GM18508 (cell line): ENCODE measurements around the gene TNFSF13B.
"Not testable (repeated sequence)": the region's sequence is repeated elsewhere in the genome, so short reads cannot be mapped to it uniquely, and the experiment has no call there.

Source experiments
- ATAC-seq: cut with Tn5 transposase; IDR thresholded peaks from one replicate; pipeline ENCODE4 v1.9.1; 2021; ENCODE audit warnings: moderate number of reproducible peaks; ENCODE audit not compliant: insufficient read depth, unreplicated experiment

The TNFSF13B gene, protein sequence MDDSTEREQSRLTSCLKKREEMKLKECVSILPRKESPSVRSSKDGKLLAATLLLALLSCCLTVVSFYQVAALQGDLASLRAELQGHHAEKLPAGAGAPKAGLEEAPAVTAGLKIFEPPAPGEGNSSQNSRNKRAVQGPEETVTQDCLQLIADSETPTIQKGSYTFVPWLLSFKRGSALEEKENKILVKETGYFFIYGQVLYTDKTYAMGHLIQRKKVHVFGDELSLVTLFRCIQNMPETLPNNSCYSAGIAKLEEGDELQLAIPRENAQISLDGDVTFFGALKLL

GRCh38 chr13:108269601-108270328 is at the start of gene TNFSF13B:
TSS of gene TNFSF13B (plus strand) at chr13:108269718. CDS start at chr13:108269896, 178 bp downstream.
- ATAC-seq: peak; percentile 62

DNA sequence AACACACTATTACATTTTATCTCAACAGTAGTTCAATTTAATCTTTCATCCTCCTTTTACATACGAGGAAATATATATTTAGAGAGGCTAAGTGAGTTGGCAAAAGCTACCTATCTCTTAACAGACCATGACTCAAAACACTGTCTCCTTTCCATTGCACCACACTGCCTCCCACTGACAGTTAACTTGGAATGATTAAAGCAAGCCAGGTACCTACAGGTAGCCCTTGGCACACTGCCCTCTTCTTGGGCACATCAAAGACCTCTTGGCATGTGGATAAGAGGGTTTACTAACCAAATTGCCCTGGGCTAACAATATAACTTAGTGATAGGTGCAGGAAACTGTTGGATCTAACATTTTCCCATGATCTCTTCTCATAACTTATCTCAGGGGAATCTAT is 49.5 kb upstream of the TNFSF13B start:
- ATAC-seq: no peak

DNA sequence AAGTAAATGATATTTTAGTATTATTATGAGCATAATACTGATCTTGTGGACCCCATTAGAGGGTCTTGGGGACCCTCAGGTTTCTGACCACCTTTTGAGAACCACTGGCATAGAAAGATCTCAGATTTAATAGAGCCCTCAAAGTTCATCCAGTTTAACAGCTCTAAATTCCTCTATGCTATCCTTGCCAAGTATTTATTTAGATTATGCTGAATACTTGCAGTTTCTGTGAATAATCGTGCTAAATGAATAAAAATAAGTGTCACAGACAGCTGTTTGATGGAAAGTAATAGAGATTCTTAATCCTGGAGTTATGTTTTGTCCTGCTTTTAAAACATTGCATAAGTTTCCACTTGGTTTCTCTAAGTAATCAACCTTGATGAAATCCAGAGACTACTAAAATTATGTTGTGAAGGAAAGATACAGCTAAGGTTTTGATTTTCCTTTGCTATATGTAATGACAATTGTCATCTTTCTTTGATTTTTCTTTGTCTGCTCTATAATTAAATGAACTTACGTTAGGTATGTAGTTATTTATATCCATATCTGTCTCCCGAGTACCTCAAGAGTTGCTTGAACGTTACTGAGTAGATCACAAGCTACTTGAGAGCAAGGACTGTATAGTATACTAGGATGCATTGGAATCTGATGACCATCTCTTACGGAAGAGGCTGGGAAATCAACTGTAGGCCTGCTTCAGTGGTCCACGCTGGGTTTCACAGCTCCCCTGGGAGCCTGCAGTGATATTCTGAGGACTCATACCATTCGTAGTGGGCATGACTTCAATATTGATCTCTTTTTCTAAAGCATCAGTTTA is 45.6 kb upstream of the TNFSF13B start:
- no peak for ATAC-seq

DNA sequence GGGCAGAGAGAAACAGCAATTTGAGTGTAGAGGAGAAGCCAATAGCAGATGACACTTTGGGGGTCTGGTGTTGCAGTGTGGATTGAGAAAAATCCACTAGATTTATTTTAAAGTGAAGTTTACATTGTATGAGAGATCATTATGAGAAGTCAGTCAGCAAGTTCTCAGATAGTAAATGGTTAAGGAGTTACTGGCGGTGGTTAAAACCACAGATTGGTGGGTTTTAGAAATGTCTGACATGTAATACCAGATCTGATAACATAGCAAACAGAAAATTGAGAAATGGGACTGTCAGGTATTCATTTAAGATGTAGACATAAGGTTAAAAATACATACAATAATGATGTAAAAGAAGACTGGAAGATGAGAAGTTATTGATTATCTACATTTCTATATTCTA is 44.1 kb upstream of the TNFSF13B start:
- peak; percentile 69 for ATAC-seq

DNA sequence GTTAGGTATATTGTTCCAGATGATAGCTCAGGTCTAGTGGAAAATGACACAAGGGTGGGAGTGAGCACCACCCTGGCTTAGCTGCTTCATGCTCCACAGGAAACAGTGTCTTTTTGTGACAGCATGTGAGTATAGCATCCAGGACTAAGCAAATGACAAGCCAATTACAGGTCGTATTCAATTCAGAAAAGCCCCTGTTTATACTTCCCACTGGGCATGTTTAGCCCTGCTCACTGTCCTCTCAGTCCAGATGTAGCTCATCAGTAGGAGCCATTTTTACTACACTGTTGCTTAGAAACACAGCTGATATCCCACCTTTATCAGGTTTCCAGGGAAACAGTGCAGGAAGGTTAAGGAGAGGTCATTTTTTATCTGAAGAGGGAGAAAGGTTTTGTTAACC is 43.3 kb upstream of the TNFSF13B start:
- peak; percentile 25 for ATAC-seq

GRCh38 chr13:108227651-108228272 is 41.8 kb upstream of the TNFSF13B start:
- ATAC-seq: no peak

DNA sequence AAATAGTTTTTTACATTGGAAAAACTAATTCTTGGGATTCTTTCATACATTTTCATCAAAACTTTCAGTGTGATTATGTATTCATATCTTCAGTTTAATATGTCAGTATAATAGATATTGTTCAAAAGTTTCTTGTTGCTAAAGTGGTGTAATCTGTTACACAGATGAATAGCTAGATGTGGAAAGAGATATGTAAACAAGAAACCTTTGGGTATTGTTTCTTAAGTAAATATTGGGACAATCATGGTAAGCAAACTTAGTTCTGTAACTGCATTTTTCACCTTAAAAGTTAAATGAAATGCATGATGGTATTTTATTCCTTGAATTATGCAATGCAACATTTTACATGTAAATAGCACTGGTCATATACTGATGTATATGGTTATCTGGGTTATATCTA is 39.1 kb upstream of the TNFSF13B start:
- ATAC-seq: no peak

DNA sequence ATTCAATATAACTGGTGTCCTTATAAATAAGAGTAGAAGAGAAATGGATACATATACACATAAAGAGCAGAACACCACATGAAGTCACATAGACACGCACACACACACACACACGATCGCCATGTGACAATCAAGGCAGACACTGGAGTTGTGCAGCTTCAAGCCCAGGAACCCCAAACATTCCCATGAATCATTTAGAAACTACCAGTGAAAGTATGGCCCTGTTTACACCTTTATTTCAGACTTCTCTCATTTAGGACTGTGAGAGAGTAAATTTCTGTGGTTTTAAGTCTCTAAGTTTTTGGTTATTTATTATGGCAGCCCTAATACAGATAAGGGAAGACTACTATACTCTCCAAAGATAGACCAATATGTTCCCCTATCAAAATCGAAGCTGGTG is 20.4 kb upstream of the TNFSF13B start:
- ATAC-seq: peak; percentile 84

DNA sequence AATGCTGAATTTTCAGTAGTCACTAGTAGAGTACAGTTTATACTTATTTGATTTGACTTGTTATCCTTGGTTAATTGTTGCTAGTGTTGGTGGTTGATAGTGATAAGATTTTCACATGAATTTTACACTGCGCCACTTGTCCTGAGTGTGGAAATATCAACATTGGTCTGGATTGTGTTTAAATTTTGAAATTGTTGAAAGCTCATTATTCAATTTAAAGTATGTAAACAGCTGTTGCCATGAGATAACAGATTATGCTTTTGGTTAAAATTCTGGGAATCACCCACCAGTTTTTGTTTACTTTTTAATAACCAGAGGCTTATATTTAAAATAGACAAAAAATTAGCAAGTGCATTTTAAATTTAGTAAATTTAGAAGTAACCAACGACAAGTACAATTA is 12.3 kb upstream of the TNFSF13B start:
- no peak for ATAC-seq

GRCh38 chr13:108263621-108264355 is 5.7 kb upstream of the TNFSF13B start:
- ATAC-seq: no peak

DNA sequence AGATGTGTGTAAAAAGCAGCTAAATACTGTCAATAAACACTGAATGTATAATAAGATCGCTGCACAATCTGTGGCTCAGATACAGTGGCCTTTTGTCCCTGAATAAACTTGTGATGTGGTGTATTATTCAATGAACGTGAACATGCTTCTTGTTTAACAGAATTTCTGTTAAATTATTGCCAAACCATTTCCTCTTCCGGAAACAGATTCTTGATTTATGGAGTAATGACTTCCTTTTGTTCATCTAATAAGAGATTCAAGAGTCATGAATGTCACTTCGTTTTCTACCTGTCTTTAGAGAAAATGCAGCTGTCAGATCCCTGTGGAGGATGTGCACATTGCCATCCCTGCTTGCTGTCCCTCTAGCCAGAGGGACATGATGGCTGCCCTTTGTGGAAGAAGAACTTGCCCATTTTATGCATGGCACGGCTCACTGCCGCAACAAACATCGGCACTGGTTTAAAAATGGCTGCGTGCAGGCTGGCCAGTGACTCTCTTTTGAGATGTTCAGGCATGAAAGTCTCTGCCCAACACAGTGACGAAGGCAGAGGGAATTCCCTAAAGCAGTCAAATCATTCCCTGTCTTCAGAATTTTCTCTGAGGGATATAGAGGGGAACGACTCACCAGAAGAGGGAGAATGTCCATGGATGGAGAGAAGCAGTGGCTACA is 3.1 kb upstream of the TNFSF13B start:
- no peak for ATAC-seq

- ATAC-seq: no peak
Measured at GRCh38 chr13:108267347-108267746, 2.2 kb upstream of the TNFSF13B start.

DNA sequence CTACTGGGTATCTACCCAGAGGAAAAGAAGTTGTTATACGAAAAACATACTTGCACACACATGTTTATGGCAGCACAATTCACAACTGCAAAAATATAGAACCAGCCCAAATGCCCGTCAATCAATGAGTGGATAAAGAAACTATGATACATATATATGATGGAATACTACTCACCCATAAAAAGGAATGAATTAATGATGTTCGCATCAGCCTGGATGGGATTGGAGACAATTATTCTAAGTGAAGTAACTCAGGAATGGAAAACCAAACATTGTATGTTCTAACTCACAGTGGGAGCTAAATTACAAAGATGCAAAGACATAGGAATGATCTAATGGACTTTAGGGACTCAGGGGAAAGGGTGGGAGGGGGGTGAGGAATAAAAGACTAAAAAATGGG is 1.7 kb upstream of the TNFSF13B start:
- ATAC-seq: not testable (repeated sequence)

DNA sequence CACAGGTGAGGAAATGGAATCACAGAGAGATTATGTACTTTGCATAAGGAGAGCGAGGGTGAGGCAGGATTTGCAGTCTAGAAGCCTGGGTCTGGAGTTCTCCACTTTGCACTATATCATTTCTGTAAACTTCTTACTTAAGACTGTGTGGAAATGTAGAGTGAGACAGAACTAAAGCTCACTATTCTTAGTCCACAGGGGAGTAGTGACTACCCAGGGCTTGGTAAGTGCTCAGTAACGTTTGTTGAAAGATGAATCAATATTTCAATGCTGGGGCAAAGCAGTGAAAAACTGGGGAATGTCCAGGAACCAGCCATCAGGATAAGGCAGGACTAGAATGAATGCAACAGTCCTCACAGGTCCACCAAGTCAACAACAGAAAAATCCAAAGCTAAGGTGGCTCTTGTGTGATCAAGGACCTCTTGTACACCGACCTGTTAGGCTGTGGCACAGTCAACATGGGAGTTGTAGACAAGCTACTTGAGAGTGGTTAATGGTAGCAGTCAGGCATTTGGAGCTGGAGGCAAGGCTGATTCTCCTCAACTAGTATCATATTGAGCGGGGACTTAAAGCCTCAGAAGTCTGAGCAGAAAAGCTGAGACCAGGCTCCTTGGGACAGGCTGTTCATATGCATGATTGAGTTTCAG is 929 bp upstream of the TNFSF13B start:
- ATAC-seq: no peak

DNA sequence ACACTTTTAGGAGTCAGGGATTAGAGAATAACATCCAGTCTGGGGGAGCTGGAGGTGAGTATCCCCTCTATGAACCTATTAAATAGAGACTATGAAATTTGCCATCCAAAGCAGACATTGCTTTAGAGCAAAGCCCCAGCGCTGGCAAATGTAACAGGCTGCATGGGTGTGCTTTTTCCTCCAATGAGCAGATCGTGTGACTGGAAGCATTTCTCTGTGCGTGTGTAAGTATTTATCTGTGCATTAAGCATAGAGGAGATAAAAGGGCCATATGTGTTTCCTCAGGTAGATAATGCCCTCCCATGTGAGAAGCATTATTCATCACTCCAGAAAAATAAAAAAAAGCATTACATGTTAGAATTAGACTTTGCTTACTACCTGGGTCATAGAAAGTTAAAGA is 924 bp downstream of the TNFSF13B start:
- peak; percentile 1 for ATAC-seq

DNA sequence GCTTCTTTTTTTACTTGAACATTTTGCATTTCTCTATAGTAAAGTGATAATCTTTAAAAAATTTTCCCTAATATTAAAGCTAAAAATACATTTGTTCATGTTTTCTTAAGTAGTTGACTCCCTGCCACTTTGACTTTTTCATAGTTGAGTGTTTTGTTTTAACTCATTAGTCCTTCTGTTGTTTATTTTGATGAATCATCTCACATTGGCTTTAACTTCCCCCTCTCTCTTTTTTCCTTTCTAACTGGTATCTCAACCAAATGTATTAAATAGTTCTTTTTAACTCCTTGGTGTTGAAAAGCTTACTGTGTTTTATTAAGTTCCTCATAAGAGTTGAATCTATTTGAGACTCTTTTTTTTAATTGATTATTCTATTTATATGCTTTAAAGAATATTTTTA is 2.8 kb downstream of the TNFSF13B start:
- no peak for ATAC-seq

DNA sequence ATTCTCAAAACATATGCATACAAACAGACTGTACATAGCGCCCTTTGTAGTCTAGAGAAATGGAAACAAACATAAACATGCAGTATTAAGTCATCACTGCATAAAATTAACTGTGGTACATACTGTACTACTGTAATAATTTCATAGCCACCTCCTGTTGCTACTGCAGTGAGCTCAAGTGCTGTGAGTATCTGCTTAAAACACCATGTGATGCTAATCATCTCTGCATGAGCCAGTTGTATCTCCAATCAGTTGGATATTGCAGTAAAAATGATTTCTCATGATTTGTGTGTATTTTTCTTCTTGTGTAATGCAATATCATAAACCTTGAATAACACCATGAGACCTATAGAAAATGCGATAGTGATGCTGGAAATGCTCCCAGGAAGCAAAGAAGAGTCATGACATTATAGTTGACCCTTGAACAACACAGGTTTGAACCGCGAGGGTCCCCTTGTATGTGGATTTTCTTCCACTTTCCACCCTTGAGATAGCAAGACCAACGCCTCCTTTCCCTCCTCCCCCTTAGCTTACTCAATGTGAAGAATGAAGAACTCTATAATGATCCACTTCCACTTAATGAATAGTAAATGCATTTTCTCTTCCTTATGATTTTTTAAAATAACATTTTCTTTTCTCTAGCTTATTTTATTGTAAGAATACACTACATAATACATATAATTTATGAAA is 4.1 kb downstream of the TNFSF13B start:
- no peak for ATAC-seq

GRCh38 chr13:108274718-108275117 is 5.2 kb downstream of the TNFSF13B start:
- no peak for ATAC-seq
